ENCODE data around the gene HIC1. TPM values are rescaled to one million over a fixed set of nuclear protein-coding genes. Genes with fewer than 3 reads are reported as not detected.

Gene HIC1
- total and polyA plus RNA-seq, 4 donors = 1.1 to 69.2 (median 14.7) TPM

DNA sequence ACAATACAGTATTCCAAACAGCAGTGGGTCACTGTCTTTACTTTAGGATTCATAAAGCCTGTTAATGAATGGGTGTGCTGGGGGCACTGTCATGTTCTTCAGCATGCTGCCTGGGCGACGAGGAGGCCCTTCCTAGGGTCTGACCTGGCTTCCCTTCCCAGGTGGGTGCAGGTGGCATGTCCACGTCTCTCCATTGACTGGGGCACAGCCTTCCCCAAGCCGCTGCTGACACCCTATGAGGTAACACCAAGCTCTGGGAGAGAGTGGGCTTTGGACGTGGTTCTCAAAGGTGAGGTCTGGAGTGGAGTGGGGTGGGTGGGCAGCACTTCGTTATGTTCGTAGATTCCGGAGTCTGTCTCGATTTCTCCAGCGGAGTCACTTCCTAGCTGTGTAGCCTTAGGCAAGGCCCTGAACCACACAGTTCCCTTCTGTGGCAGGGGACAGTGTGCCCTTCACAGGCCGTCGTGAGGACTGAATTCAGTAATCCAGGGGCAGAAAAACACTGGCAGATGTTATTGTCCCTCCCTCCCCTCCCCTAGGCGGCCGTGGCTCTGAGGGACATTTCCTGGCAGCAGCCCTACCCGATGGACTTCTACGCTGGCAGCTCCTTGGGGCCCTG, 13.9 kb upstream of the HIC1 start:
- peak; percentile 15 for ATAC-seq (ENCODE audit: low FRiP score)
- H3K27ac ChIP-seq (ENCODE audit: low read depth in 1 of 2, low read length in 2 of 2) = peak overlapping the region in 1 of 2 donors; percentile 4
- H3K4me3 ChIP-seq (ENCODE audit: low read length in 2 of 2) = peak overlapping the region; percentile 37 to 55
- no peak for DNase-seq
- no peaks in the 10 kb centered on the region for H3K27me3 ChIP-seq (ENCODE audit: control insufficient read depth in 1 of 2, insufficient read depth in 2 of 2, low read length in 1 of 2)
- no peaks in the 10 kb centered on the region for H3K36me3 ChIP-seq (ENCODE audit: control insufficient read depth in 1 of 2, insufficient read depth in 2 of 2, low read length in 1 of 2)
- no peaks in the 10 kb centered on the region for H3K9me3 ChIP-seq (ENCODE audit: control insufficient read depth, low read length)
- no peaks in the 10 kb centered on the region for H3K4me1 ChIP-seq (ENCODE audit: control insufficient read depth in 1 of 2, insufficient read depth in 2 of 2, low read length in 2 of 2)
- intact Hi-C loops (cut with DNase I) = loop anchor here (5.0 to 10.0 kb wide), 2 partner anchors 134 to 316 kb away; partner anchors contain the start of gene WDR81 (in 1 of the 2)
- 48 to 54% methylated on average over 15 to 16 of the region's 16 CpGs for WGBS, 2 donors

DNA sequence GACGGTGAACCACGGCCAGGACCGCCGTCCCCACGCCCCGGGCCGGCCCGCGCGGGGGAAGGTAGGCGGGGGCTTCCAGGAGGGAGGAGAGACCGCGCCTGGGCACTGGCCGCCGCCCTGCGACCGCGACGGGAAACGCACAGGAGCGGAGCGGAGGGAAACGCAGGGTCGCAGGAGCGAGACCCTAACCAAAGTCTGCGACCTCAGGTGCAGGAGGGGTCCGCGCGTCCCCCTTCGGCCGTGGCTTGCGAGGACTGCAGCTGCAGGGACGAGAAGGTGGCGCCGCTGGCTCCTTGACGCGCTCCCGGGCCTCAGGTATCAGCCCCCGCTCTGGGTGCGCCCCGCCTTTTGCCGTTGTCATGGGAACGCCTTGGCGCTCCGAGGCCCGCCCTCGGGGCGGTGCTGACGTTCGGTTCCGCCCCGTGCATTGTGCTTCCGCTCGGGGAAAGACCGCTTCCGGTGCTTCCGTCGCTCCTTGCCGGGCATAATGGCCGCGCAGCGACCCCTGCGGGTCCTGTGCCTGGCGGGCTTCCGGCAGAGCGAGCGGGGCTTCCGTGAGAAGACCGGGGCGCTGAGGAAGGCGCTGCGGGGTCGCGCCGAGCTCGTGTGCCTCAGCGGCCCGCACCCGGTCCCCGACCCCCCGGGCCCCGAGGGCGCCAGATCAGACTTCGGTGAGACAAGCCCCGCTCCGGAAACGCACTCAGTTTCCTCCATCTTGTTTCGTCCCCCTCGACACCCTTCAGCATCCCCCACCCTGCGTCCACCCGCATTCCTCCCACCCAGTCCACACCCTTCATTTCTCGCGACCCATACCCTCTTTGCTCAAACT, 13.1 kb upstream of the HIC1 start, which contains the start of gene OVCA2:
TSS of gene OVCA2 (plus strand) at position 462 of the 829 bp plus-strand sequence. CDS start at position 488, 26 bp downstream.
- intact Hi-C loops (cut with DNase I) = loop anchor here (5.0 to 10.0 kb wide), 2 partner anchors 134 to 317 kb away; partner anchors contain the start of gene WDR81 (in 1 of the 2)
- peak within 1 kb of the TSS; percentile 44 to 55 for H3K4me3 ChIP-seq (ENCODE audit: low read length in 2 of 2)
- 1% methylated on average over 69 to 93 of the region's 93 CpGs for WGBS, 2 donors

GRCh38 chr17:2042390-2042847, 12.5 kb upstream of the HIC1 start:
- H3K27ac ChIP-seq (ENCODE audit: low read depth in 1 of 2, low read length in 2 of 2) = peak overlapping the region in 1 of 2 donors; percentile 31
- peak overlapping the region; percentile 38 to 44 for H3K4me3 ChIP-seq (ENCODE audit: low read length in 2 of 2)
- no peaks in the 10 kb centered on the region for H3K4me1 ChIP-seq (ENCODE audit: control insufficient read depth in 1 of 2, insufficient read depth in 2 of 2, low read length in 2 of 2)
- DNase-seq (no peak), ATAC-seq (ENCODE audit: low FRiP score) (peak; percentile 15)
- no peaks in the 10 kb centered on the region for H3K9me3 ChIP-seq (ENCODE audit: control insufficient read depth, low read length)
- H3K27me3 ChIP-seq (ENCODE audit: control insufficient read depth in 1 of 2, insufficient read depth in 2 of 2, low read length in 1 of 2) = no peaks in the 10 kb centered on the region
- intact Hi-C loops (cut with DNase I) = loop anchor here (5.0 to 10.0 kb wide), 2 partner anchors 135 to 318 kb away; partner anchors contain the start of gene WDR81 (in 1 of the 2)
- no peaks in the 10 kb centered on the region for H3K36me3 ChIP-seq (ENCODE audit: control insufficient read depth in 1 of 2, insufficient read depth in 2 of 2, low read length in 1 of 2)
- 17% methylated on average over 17 of the region's 17 CpGs for WGBS, 2 donors

More for the DNA sequence above, 13.1 kb upstream of the HIC1 start, which contains the start of gene OVCA2:
- no peaks in the 10 kb centered on the region for H3K36me3 ChIP-seq (ENCODE audit: control insufficient read depth in 1 of 2, insufficient read depth in 2 of 2, low read length in 1 of 2)
- H3K4me1 ChIP-seq (ENCODE audit: control insufficient read depth in 1 of 2, insufficient read depth in 2 of 2, low read length in 2 of 2) = no peaks in the 10 kb centered on the region
- DNase-seq (peak; percentile 96 to 99), ATAC-seq (ENCODE audit: low FRiP score) (peak; percentile 96)
- no peaks in the 10 kb centered on the region for H3K27me3 ChIP-seq (ENCODE audit: control insufficient read depth in 1 of 2, insufficient read depth in 2 of 2, low read length in 1 of 2)
- H3K9me3 ChIP-seq (ENCODE audit: control insufficient read depth, low read length) = no peaks in the 10 kb centered on the region
- H3K27ac ChIP-seq (ENCODE audit: low read depth in 1 of 2, low read length in 2 of 2) = peak within 1 kb of the TSS in 1 of 2 donors; percentile 43

- WGBS, 2 donors = 79 to 82% methylated on average over 5 of the region's 5 CpGs
- H3K27ac ChIP-seq (ENCODE audit: low read depth in 1 of 2, low read length in 2 of 2) = no peak overlapping the region
- H3K4me3 ChIP-seq (ENCODE audit: low read length in 2 of 2) = no peak overlapping the region
- ATAC-seq (ENCODE audit: low FRiP score) (no peak), DNase-seq (no peak)
- no peaks in the 10 kb centered on the region for H3K27me3 ChIP-seq (ENCODE audit: control insufficient read depth in 1 of 2, insufficient read depth in 2 of 2, low read length in 1 of 2)
- intact Hi-C loops (cut with DNase I) = loop anchor here (5.0 to 10.0 kb wide), 2 partner anchors 136 to 318 kb away; partner anchors contain the start of gene WDR81 (in 1 of the 2)
- no peaks in the 10 kb centered on the region for H3K4me1 ChIP-seq (ENCODE audit: control insufficient read depth in 1 of 2, insufficient read depth in 2 of 2, low read length in 2 of 2)
- H3K36me3 ChIP-seq (ENCODE audit: control insufficient read depth in 1 of 2, insufficient read depth in 2 of 2, low read length in 1 of 2) = no peaks in the 10 kb centered on the region
- H3K9me3 ChIP-seq (ENCODE audit: control insufficient read depth, low read length) = no peaks in the 10 kb centered on the region
Observed at GRCh38 chr17:2042933-2043332, 12.0 kb upstream of the HIC1 start.

- WGBS, 2 donors = 51 to 52% methylated on average over 6 of the region's 6 CpGs
- no peaks in the 10 kb centered on the region for H3K9me3 ChIP-seq (ENCODE audit: control insufficient read depth, low read length)
- intact Hi-C loops (cut with DNase I) = loop anchor here (5.0 to 10.0 kb wide), 2 partner anchors 136 to 319 kb away; partner anchors contain the start of gene WDR81 (in 1 of the 2)
- peak overlapping the region in 1 of 2 donors; percentile 2 for H3K27ac ChIP-seq (ENCODE audit: low read depth in 1 of 2, low read length in 2 of 2)
- DNase-seq (no peak), ATAC-seq (ENCODE audit: low FRiP score) (no peak)
- H3K27me3 ChIP-seq (ENCODE audit: control insufficient read depth in 1 of 2, insufficient read depth in 2 of 2, low read length in 1 of 2) = no peaks in the 10 kb centered on the region
- no peaks in the 10 kb centered on the region for H3K4me1 ChIP-seq (ENCODE audit: control insufficient read depth in 1 of 2, insufficient read depth in 2 of 2, low read length in 2 of 2)
- no peaks in the 10 kb centered on the region for H3K36me3 ChIP-seq (ENCODE audit: control insufficient read depth in 1 of 2, insufficient read depth in 2 of 2, low read length in 1 of 2)
- H3K4me3 ChIP-seq (ENCODE audit: low read length in 2 of 2) = no peak overlapping the region
Observed at GRCh38 chr17:2043785-2044184, 11.1 kb upstream of the HIC1 start.

DNA sequence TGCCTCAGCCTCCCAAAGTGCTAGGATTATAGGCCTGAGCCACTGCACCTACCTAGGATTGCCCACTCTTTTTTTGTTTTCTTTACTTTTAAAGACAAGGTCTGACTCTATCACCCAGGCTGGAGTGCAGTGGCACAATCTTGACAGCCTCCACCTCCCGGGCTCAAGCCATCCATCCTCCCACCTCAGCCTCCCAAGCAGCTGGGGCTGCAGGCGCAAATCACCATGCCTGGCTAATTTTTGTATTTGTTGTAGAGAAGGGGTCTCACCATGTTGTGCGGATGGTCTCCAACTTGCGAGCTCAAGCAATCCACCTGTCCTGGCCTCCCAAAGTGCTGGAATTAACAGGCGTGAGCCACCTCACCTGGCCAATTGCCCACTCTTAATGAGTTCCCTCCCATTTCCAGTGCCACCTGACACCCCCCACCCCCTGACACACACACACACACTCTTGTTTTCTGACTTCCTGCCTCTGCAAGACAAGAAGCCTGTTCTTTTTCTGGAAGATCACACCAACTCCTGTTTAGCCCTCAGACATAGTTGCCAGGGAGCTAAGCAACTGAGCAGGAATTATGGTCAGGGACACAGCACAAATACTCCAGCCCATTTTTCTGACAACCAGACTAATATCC, 10.5 kb upstream of the HIC1 start:
- Histone ChIP-seq H3K9me3 (ENCODE audit: control insufficient read depth, low read length) (no peaks in the 10 kb centered on the region), H3K27me3 (ENCODE audit: control insufficient read depth in 1 of 2, insufficient read depth in 2 of 2, low read length in 1 of 2) (no peaks in the 10 kb centered on the region), H3K4me1 (ENCODE audit: control insufficient read depth in 1 of 2, insufficient read depth in 2 of 2, low read length in 2 of 2) (no peaks in the 10 kb centered on the region), H3K27ac (ENCODE audit: low read depth in 1 of 2, low read length in 2 of 2) (no peak overlapping the region), H3K36me3 (ENCODE audit: control insufficient read depth in 1 of 2, insufficient read depth in 2 of 2, low read length in 1 of 2) (no peaks in the 10 kb centered on the region), H3K4me3 (ENCODE audit: low read length in 2 of 2) (no peak overlapping the region)
- DNase-seq = no peak
- WGBS, 2 donors = 91 to 94% methylated on average over 5 of the region's 5 CpGs
- ATAC-seq (ENCODE audit: low FRiP score) = no peak
- intact Hi-C loops (cut with DNase I) = loop anchor here (5.0 to 10.0 kb wide), 2 partner anchors 137 to 320 kb away; partner anchors contain the start of gene WDR81 (in 1 of the 2)

GRCh38 chr17:2047590-2047989, 7.3 kb upstream of the HIC1 start:
- WGBS, 2 donors = 94 to 95% methylated on average over 6 of the region's 6 CpGs
- no peak for DNase-seq
- H3K9me3 ChIP-seq (ENCODE audit: control insufficient read depth, low read length) = no peaks in the 10 kb centered on the region
- no peak overlapping the region for H3K27ac ChIP-seq (ENCODE audit: low read depth in 1 of 2, low read length in 2 of 2)
- H3K27me3 ChIP-seq (ENCODE audit: control insufficient read depth in 1 of 2, insufficient read depth in 2 of 2, low read length in 1 of 2) = no peaks in the 10 kb centered on the region
- no peak for ATAC-seq (ENCODE audit: low FRiP score)
- no peaks in the 10 kb centered on the region for H3K36me3 ChIP-seq (ENCODE audit: control insufficient read depth in 1 of 2, insufficient read depth in 2 of 2, low read length in 1 of 2)
- intact Hi-C loops (cut with DNase I) = loop anchor here in 1 of 2 donors (10.0 kb wide), 1 partner anchor 323 kb away; the partner anchor contains the start of gene WDR81
- H3K4me1 ChIP-seq (ENCODE audit: control insufficient read depth in 1 of 2, insufficient read depth in 2 of 2, low read length in 2 of 2) = no peaks in the 10 kb centered on the region
- H3K4me3 ChIP-seq (ENCODE audit: low read length in 2 of 2) = no peak overlapping the region

GRCh38 chr17:2048805-2049204, 6.1 kb upstream of the HIC1 start:
- intact Hi-C loops (cut with DNase I) = loop anchor here in 1 of 2 donors (10.0 kb wide), 1 partner anchor 324 kb away; the partner anchor contains the start of gene WDR81
- 18% methylated on average over 9 of the region's 9 CpGs for WGBS, 2 donors
- no peaks in the 10 kb centered on the region for H3K36me3 ChIP-seq (ENCODE audit: control insufficient read depth in 1 of 2, insufficient read depth in 2 of 2, low read length in 1 of 2)
- DNase-seq = no peak
- no peaks in the 10 kb centered on the region for H3K9me3 ChIP-seq (ENCODE audit: control insufficient read depth, low read length)
- no peaks in the 10 kb centered on the region for H3K4me1 ChIP-seq (ENCODE audit: control insufficient read depth in 1 of 2, insufficient read depth in 2 of 2, low read length in 2 of 2)
- H3K4me3 ChIP-seq (ENCODE audit: low read length in 2 of 2) = no peak overlapping the region
- no peak for ATAC-seq (ENCODE audit: low FRiP score)
- H3K27me3 ChIP-seq (ENCODE audit: control insufficient read depth in 1 of 2, insufficient read depth in 2 of 2, low read length in 1 of 2) = no peaks in the 10 kb centered on the region
- no peak overlapping the region for H3K27ac ChIP-seq (ENCODE audit: low read depth in 1 of 2, low read length in 2 of 2)

Data from aorta (tissue), 5 donors.